IPS DF 19.7 (cell line): ENCODE results near the gene GRID2.

ENCODE experiments used
- DNase-seq: peaks from one replicate; pipeline ENCODE4 v3.0.0-alpha.2; 2013; ENCODE audit warnings: low read depth, low spot score

The GRID2 gene

GRCh38 chr4:93788712-93789111 is 1484.9 kb downstream of the GRID2 start:
- no peak for DNase-seq

- no peak for DNase-seq
These were observed 1487.9 kb downstream of the GRID2 start for GRCh38 chr4:93791570-93792195.

GRCh38 chr4:93802045-93802444 is 1498.3 kb downstream of the GRID2 start:
- no peak for DNase-seq

DNA sequence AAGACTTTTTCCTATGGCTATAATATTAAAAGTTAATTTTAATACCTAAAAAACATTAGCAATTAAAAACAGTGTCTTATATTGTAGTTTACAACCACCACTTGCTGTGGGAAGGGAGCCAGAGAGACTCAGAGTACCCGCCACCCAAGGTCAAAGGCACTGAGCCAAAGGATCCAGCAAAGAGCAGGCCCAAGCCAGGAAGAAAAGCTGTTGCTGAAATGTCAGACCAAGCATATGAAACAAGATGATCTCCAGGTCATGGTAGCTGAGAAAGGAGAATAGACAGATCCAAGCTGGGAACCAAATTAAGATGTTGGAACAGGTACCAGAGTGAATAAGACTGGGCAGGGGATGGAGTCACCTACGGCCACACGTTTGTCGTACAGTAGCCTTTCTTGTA is 1506.0 kb downstream of the GRID2 start:
- DNase-seq = no peak

DNA sequence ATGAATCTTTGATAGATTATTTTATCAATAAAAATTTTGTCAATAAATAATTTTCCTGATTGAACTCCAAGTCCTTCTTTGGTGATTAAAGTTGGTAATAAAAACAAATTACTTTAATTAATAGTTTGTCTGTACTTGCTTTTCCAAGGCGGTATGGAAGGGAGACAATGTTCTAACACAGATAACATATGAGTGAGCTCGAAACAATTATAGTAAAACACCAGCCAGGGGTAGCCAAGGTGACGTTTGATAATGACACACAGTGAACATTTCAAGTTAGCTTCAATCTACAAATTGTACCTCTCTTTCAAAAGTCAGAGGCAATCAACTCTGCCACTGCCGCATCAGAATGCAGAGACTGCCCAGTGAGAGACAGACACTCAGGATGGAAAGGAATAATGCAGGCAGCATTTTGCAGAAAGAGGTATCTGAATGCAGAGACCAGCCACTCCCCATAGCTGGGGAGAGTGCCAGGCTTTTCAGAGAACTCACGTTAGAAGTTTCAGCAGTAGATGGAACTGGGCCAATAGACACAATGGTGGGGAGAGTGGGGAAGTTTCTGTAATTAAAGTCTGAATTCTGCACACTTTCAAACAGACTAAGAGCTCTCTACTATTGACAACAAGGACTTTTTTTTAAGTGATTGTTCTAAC is 1506.7 kb downstream of the GRID2 start:
- DNase-seq = no peak

DNA sequence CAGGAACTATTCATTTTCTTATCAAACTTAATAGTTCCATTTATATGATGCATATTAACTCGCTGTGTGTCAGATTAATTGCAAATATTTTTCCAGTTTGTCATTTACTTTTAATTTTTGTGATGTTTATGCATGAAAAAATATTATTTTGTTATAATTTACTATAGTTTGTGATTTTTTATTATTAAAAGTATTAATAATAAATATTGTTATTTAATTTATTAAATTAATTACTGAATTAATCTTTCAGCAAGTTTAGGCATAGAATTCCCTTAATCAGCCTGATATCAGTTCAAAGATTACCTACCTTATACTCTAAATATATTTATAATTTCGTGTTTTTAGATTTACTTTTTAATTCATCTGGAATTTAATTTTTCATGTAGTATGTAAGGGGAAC is 1509.3 kb downstream of the GRID2 start:
- no peak for DNase-seq

- DNase-seq = no peak
These were observed 1510.4 kb downstream of the GRID2 start for GRCh38 chr4:93814141-93814540.

DNA sequence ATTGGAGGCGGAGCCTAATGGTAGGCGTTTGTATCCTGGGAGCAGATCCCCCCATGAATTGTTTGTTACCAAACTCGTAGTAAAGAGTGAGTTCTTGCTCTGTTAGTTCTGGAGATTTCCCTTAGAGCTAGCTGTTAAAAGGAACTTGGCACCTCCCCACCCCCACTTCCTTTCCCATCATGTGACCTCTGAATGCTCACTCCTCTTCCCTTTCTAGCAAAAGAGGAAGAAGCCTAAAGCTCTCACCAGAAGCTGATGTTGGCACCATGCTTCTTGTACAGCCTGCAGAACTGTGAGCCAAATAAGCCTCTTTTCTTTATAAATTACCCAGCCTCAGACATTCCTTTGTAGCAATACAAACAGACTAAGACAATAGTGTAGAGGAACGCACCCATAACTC is 1511.0 kb downstream of the GRID2 start:
- no peak for DNase-seq
